Stimulated activated naive CD8-positive, alpha-beta T cell treated with anti-CD3 and anti-CD28 coated beads, Interleukin-15, Interleukin-2, amounts not matched to agents 100 U/mL and 50 U/mL, for 24 hours (primary cell): Measurements from ENCODE around the gene YPEL2.
"Not testable (repeated sequence)": the region's sequence is repeated elsewhere in the genome, so short reads cannot be mapped to it uniquely, and the experiment has no call there.

ENCODE experiments used
- ATAC-seq: fragments of 150-1000 bp; cut with Tn5 transposase; one replicate; pipeline ENCODE4 v1.10.0; 2021
- DNase-seq: peaks from one replicate; pipeline ENCODE4 v3.0.0; 2021

Gene YPEL2

GRCh38 chr17:59331129-59331928, at the start of gene YPEL2:
TSS of gene YPEL2 (plus strand) at chr17:59331655. CDS start at chr17:59353410, 21,755 bp downstream.
- DNase-seq (peak; percentile 90), ATAC-seq (peak; percentile 90)

- ATAC-seq: no peak
- DNase-seq: no peak
These were observed 47.1 kb upstream of the YPEL2 start for GRCh38 chr17:59284317-59284716.

- DNase-seq (no peak), ATAC-seq (no peak)
These were observed 44.0 kb upstream of the YPEL2 start for GRCh38 chr17:59287452-59287851.

- ATAC-seq (no peak), DNase-seq (no peak)
These were observed 43.6 kb upstream of the YPEL2 start for GRCh38 chr17:59287891-59288290.

- no peak for DNase-seq
- no peak for ATAC-seq
These were observed 41.5 kb upstream of the YPEL2 start for GRCh38 chr17:59289981-59290301.

GRCh38 chr17:59290302-59290998, 41.0 kb upstream of the YPEL2 start:
- not testable (repeated sequence) for ATAC-seq, DNase-seq

- DNase-seq (no peak), ATAC-seq (no peak)
These were observed 39.3 kb upstream of the YPEL2 start for GRCh38 chr17:59292174-59292523.

- ATAC-seq (no peak), DNase-seq (no peak)
These were observed 35.3 kb upstream of the YPEL2 start for GRCh38 chr17:59296190-59296589.

GRCh38 chr17:59298521-59298920, 32.9 kb upstream of the YPEL2 start:
- ATAC-seq (no peak), DNase-seq (no peak)

- DNase-seq (no peak), ATAC-seq (no peak)
These were observed 31.9 kb upstream of the YPEL2 start for GRCh38 chr17:59299400-59300092.

- no peak for ATAC-seq
- DNase-seq: no peak
These were observed 30.5 kb upstream of the YPEL2 start for GRCh38 chr17:59300941-59301340.

- ATAC-seq: no peak
- DNase-seq: no peak
These were observed 26.6 kb upstream of the YPEL2 start for GRCh38 chr17:59304811-59305210.

- no peak for ATAC-seq
These were observed 21.1 kb upstream of the YPEL2 start for GRCh38 chr17:59310263-59310920.

GRCh38 chr17:59311051-59311468, 20.4 kb upstream of the YPEL2 start:
- DNase-seq: peak; percentile 23

More at GRCh38 chr17:59310263-59310920, 21.1 kb upstream of the YPEL2 start:
- no peak for DNase-seq

GRCh38 chr17:59311521-59311920, 19.9 kb upstream of the YPEL2 start:
- ATAC-seq: not testable (repeated sequence)

More at GRCh38 chr17:59311051-59311468, 20.4 kb upstream of the YPEL2 start:
- peak; percentile 92 for ATAC-seq

GRCh38 chr17:59315866-59316265, 15.6 kb upstream of the YPEL2 start:
- DNase-seq (no peak), ATAC-seq (no peak)

More at GRCh38 chr17:59311521-59311920, 19.9 kb upstream of the YPEL2 start:
- not testable (repeated sequence) for DNase-seq

GRCh38 chr17:59327121-59327980, 4.1 kb upstream of the YPEL2 start:
- no peak for ATAC-seq
- no peak for DNase-seq

- no peak for ATAC-seq
These were observed 3.5 kb upstream of the YPEL2 start for GRCh38 chr17:59327981-59328290.

GRCh38 chr17:59328601-59329000, 2.9 kb upstream of the YPEL2 start:
- ATAC-seq: no peak

More at GRCh38 chr17:59327981-59328290, 3.5 kb upstream of the YPEL2 start:
- no peak for DNase-seq

GRCh38 chr17:59329176-59330052, 2.0 kb upstream of the YPEL2 start:
- DNase-seq (peak; percentile 55), ATAC-seq (peak; percentile 63)

More at GRCh38 chr17:59328601-59329000, 2.9 kb upstream of the YPEL2 start:
- DNase-seq: no peak
